ENCODE measurements around the gene ANKRD11.

ANKRD11 gene

GRCh38 chr16:89378947-89379771 lies 111.2 kb downstream of the ANKRD11 start:
- no peak for DNase-seq

- DNase-seq, result no peak
Measured at GRCh38 chr16:89377453-89377848, 112.9 kb downstream of the ANKRD11 start.

GRCh38 chr16:89376812-89377452 lies 113.4 kb downstream of the ANKRD11 start:
- no peak for DNase-seq

GRCh38 chr16:89375686-89376085 lies 114.7 kb downstream of the ANKRD11 start:
- no peak for DNase-seq

GRCh38 chr16:89375021-89375420 lies 115.3 kb downstream of the ANKRD11 start:
- DNase-seq, result peak; percentile 30

GRCh38 chr16:89374393-89374960 lies 115.9 kb downstream of the ANKRD11 start:
- DNase-seq, result no peak

- no peak for DNase-seq
Measured at GRCh38 chr16:89373355-89374110, 116.8 kb downstream of the ANKRD11 start.

- no peak for DNase-seq
Measured at GRCh38 chr16:89371968-89372634, 118.3 kb downstream of the ANKRD11 start.

GRCh38 chr16:89371386-89371785 lies 119.0 kb downstream of the ANKRD11 start:
- no peak for DNase-seq

- no peak for DNase-seq
Measured at GRCh38 chr16:89370601-89371000, 119.8 kb downstream of the ANKRD11 start.

GRCh38 chr16:89370081-89370511 lies 120.3 kb downstream of the ANKRD11 start:
- DNase-seq, result no peak

GRCh38 chr16:89369266-89369895 lies 121.0 kb downstream of the ANKRD11 start:
- no peak for DNase-seq

- DNase-seq, result no peak
Measured at GRCh38 chr16:89368604-89369249, 121.6 kb downstream of the ANKRD11 start.

GRCh38 chr16:89367538-89367915 lies 122.8 kb downstream of the ANKRD11 start:
- DNase-seq, result no peak

GRCh38 chr16:89366561-89367537 lies 123.5 kb downstream of the ANKRD11 start:
- no peak for DNase-seq

- DNase-seq, result no peak
Measured at GRCh38 chr16:89365996-89366395, 124.4 kb downstream of the ANKRD11 start.

- no peak for DNase-seq
Measured at GRCh38 chr16:89365044-89365467, 125.3 kb downstream of the ANKRD11 start.

GRCh38 chr16:89364606-89365005 lies 125.8 kb downstream of the ANKRD11 start:
- DNase-seq, result no peak

GRCh38 chr16:89363621-89364393 lies 126.6 kb downstream of the ANKRD11 start:
- peak; percentile 8 for DNase-seq

Measured in NCI-H69 (cell line).